ENCODE measurements around the gene PPP1R16B. TPM values are rescaled to one million over a fixed set of nuclear protein-coding genes. Genes with fewer than 3 reads are reported as not detected.

Gene PPP1R16B
- total RNA-seq, 2 experiments from 2014 or later, result 72.9 to 73.4 TPM

- H3K4me1 Mint-ChIP-seq, result peaks cover 47% of the 10 kb centered on the region
- DNase-seq (no peak), ATAC-seq (ENCODE audit: low read depth) (no peak)
- peaks cover 49% of the 10 kb centered on the region for H3K36me3 Mint-ChIP-seq
- H3K9me3 Mint-ChIP-seq, result peaks cover 3% of the 10 kb centered on the region
- no peak overlapping the region for H3K27ac Mint-ChIP-seq
- POLR2A ChIA-PET, result interaction anchor here (0.5 kb wide), 1 partner anchor 50 kb away, joined by 5 read pairs; no protein-coding TSS in a partner anchor
- no peaks in the 10 kb centered on the region for H3K27me3 Mint-ChIP-seq
- H3K4me3 Mint-ChIP-seq, result no peak overlapping the region
These were observed 20.0 kb downstream of the PPP1R16B start for GRCh38 chr20:38825571-38825900.

DNA sequence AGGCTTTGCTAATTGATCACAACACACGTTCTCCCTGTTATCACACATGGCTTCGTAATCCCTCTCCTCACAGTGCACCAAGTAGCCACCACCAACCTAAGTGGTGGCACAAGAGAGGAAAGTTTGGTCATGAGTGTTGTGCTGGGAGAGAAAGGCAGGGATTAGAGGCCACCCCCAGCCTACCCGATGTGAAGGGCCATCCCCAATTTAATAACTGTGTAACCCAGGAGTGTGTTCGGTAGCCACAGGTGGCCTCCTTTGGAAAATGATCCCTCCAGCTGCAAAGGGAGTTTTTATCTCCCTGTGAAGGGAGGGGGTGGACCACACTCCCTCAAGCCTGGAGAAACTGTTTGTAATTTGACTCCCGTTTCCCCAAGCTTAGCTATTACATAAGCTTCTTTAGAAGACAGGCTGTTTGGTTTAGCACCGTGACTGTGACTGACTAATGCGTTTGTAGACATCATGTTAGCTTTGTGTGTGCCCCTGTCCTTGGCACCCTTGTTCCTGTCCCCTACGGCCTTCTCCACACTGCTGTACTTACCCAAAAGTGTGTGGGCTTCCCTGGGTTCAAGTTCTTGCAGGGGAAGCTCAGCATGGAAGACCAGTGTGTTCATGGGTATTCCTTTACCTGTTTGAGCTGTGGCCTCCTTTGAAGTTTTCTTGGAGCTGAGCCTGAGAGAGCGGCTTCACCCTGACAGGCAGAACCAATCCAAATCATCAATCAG, 20.6 kb downstream of the PPP1R16B start:
- no peak overlapping the region for H3K27ac Mint-ChIP-seq
- DNase-seq (no peak), ATAC-seq (ENCODE audit: low read depth) (no peak)
- peaks cover 50% of the 10 kb centered on the region for H3K36me3 Mint-ChIP-seq
- peaks cover 49% of the 10 kb centered on the region for H3K4me1 Mint-ChIP-seq
- peaks cover 3% of the 10 kb centered on the region for H3K9me3 Mint-ChIP-seq
- POLR2A ChIA-PET, result interaction anchor here (0.5 kb wide), 1 partner anchor 49 kb away, joined by 5 read pairs; no protein-coding TSS in a partner anchor
- no peak overlapping the region for H3K4me3 Mint-ChIP-seq
- no peaks in the 10 kb centered on the region for H3K27me3 Mint-ChIP-seq

DNA sequence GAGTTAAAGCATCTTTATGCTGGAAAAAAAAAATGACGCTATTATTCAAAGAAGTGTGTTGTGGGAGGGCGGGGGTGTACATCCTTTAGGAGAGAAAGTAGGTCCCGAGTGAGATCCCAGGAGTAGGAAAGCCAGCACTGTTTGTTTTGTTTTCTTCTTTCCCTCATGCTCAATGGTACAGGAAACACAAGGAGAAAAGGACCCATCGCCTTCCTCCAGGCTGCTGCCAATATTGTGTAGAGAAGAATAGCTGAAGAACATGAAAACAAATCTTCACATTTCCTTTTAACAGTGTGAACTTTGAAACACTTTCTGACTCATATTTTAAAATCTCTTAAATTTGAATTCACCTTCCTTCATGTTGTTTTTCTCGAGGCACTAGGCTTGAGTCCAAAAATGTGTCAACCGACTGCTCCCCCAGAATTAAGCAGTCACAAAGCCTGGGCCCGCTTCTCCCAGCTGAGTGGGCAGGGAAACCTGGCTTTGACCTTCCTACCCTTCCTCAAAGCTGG, 22.3 kb downstream of the PPP1R16B start:
- no peaks in the 10 kb centered on the region for H3K9me3 Mint-ChIP-seq
- DNase-seq, result no peak
- POLR2A ChIA-PET, result no interaction called here
- peak overlapping the region; percentile 67 for H3K27ac Mint-ChIP-seq
- no peak for ATAC-seq (ENCODE audit: low read depth)
- H3K4me1 Mint-ChIP-seq, result peaks cover 51% of the 10 kb centered on the region
- no peaks in the 10 kb centered on the region for H3K27me3 Mint-ChIP-seq
- H3K4me3 Mint-ChIP-seq, result no peak overlapping the region
- H3K36me3 Mint-ChIP-seq, result peaks cover 52% of the 10 kb centered on the region

- Mint-ChIP-seq H3K36me3 (peaks cover 56% of the 10 kb centered on the region), H3K4me1 (peaks cover 58% of the 10 kb centered on the region), H3K27ac (no peak overlapping the region), H3K9me3 (no peaks in the 10 kb centered on the region), H3K4me3 (no peak overlapping the region), H3K27me3 (no peaks in the 10 kb centered on the region)
- DNase-seq (no peak), ATAC-seq (ENCODE audit: low read depth) (no peak)
- POLR2A ChIA-PET, result no interaction called here
These were observed 23.2 kb downstream of the PPP1R16B start for GRCh38 chr20:38828514-38829295.

GRCh38 chr20:38829296-38829875, 23.9 kb downstream of the PPP1R16B start:
- peaks cover 55% of the 10 kb centered on the region for H3K36me3 Mint-ChIP-seq
- DNase-seq (no peak), ATAC-seq (ENCODE audit: low read depth) (no peak)
- no peak overlapping the region for H3K4me3 Mint-ChIP-seq
- H3K9me3 Mint-ChIP-seq, result no peaks in the 10 kb centered on the region
- H3K27me3 Mint-ChIP-seq, result no peaks in the 10 kb centered on the region
- POLR2A ChIA-PET, result no interaction called here
- peaks cover 64% of the 10 kb centered on the region for H3K4me1 Mint-ChIP-seq
- H3K27ac Mint-ChIP-seq, result no peak overlapping the region

GRCh38 chr20:38830356-38830755, 24.9 kb downstream of the PPP1R16B start:
- ATAC-seq (ENCODE audit: low read depth) (no peak), DNase-seq (no peak)
- peaks cover 51% of the 10 kb centered on the region for H3K36me3 Mint-ChIP-seq
- no peak overlapping the region for H3K4me3 Mint-ChIP-seq
- H3K9me3 Mint-ChIP-seq, result no peaks in the 10 kb centered on the region
- POLR2A ChIA-PET, result no interaction called here
- peak overlapping the region; percentile 24 for H3K27ac Mint-ChIP-seq
- H3K27me3 Mint-ChIP-seq, result no peaks in the 10 kb centered on the region
- H3K4me1 Mint-ChIP-seq, result peaks cover 64% of the 10 kb centered on the region

DNA sequence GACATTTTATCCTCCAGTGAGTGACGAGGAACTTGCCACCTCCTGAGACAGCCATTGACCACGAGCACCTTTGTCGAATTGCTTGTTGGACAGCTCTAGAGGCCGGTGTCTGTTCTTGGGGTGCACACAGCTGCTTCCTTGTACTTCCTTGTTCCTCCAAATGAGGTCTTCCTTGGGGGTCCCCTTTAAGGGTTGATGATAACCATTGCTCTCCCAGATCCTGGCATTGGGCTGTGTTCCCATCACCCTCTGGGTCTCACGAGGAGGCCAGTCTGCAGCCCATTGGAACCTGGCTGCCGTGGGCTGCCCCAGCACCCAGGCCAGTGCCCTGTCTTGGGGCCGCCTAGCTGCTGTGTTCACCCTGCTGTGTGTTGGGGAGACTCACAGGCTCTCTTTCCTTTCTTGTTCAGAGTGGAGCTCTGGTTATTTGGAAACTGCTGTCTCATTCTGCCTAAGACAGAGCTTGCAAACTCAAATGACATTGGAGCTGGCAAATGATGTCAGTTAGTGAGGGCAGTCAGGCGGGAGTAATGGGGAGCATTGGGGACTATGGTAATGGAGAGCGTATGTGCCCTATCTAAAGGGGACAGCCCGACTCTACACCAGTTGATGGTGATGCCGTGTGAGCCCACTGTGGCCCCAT, 25.7 kb downstream of the PPP1R16B start:
- Mint-ChIP-seq H3K36me3 (peaks cover 51% of the 10 kb centered on the region), H3K27ac (no peak overlapping the region), H3K27me3 (no peaks in the 10 kb centered on the region), H3K9me3 (no peaks in the 10 kb centered on the region), H3K4me1 (peaks cover 62% of the 10 kb centered on the region), H3K4me3 (no peak overlapping the region)
- no peak for DNase-seq
- POLR2A ChIA-PET, result no interaction called here
- no peak for ATAC-seq (ENCODE audit: low read depth)

DNA sequence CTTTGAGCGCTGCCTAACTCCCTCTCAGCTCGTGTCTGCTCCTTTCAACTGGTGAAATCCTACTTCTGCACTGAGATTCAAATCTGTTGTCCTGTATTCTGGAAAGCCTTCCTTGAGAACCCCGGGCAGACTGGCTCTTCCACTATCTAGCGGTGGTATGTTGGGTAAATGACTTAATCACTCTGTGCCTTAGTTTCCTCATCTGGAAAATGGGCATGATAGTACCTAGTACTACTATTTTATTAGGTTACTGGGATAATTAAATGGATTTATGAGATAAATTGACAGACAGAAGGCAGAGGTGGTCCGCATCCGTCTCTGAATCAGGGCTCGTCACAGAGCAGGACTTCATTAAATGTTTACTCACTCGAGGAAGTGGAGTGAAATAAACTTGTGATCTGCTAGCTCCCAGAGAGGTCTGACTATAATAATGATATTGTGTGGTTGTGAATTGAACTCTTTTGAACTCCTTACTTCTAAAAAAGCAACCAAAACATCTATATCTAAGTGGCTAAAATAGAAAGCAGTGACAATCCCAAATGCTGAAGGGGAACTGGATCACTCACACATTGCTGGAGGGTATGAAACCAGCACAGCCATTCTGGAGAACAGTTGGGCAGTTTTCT, 26.6 kb downstream of the PPP1R16B start:
- Mint-ChIP-seq H3K27me3 (no peaks in the 10 kb centered on the region), H3K4me1 (peaks cover 56% of the 10 kb centered on the region), H3K4me3 (no peak overlapping the region), H3K9me3 (no peaks in the 10 kb centered on the region), H3K27ac (no peak overlapping the region), H3K36me3 (peaks cover 54% of the 10 kb centered on the region)
- DNase-seq (no peak), ATAC-seq (ENCODE audit: low read depth) (no peak)
- POLR2A ChIA-PET, result no interaction called here

DNA sequence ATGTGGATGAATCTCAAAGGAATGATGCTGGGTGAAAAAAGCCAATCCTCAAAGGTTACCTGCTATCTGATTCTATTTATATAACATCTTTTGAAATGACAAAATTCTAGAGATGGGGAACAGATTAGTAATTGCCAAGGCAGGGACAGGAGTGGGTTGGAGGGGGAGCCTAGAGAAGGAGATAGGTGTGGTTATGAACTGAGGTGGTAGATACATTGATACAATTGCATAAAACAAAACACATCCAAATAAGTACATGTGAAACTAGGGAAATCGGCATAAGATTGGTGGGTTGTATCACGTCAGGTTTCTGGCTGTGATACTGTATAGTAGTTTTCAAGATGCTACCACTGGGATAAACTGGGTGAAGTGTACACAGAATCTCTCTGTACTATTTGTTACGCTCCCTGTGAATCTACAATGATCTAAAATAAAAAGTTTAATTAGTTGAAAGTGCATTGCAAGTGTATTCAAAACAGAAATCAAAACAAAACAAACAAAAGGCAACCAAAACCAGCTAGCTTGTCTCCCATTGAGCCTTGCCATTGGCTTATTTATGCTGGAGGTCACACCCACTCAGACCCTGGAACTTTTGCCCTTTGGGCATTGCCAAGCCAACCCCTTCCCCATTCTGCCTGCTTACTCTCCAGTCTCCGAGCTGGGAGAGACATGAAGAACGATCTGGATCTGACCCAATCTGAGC, 27.8 kb downstream of the PPP1R16B start:
- Mint-ChIP-seq H3K36me3 (peaks cover 47% of the 10 kb centered on the region), H3K9me3 (no peaks in the 10 kb centered on the region), H3K27ac (peak overlapping the region; percentile 59), H3K4me1 (peaks cover 47% of the 10 kb centered on the region), H3K27me3 (no peaks in the 10 kb centered on the region), H3K4me3 (peak overlapping the region; percentile 58)
- DNase-seq (no peak), ATAC-seq (ENCODE audit: low read depth) (peak; percentile 5)
- POLR2A ChIA-PET, result interaction anchor here (0.9 to 2.0 kb wide), 4 partner anchors 10 to 41 kb away, joined by 3 to 5 read pairs (median 4); partner anchors contain the start of gene PPP1R16B

DNA sequence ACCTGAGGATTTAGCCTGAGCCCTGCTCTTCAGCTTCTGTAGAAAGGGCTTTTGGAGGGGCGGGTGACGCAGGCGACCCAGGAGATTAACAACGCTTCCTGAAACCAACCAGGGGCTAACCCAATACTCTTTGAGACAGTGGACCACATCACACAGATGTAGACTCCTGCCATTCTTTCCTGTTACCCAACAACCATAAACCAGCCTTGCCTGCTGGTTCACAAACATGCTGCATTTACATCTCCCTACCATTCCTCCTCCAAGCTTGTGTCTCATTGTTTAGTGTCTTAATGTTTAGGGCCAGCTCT, 28.3 kb downstream of the PPP1R16B start:
- POLR2A ChIA-PET, result interaction anchor here (0.9 to 2.0 kb wide), 4 partner anchors 9 to 41 kb away, joined by 3 to 5 read pairs (median 4); partner anchors contain the start of gene PPP1R16B
- peaks cover 44% of the 10 kb centered on the region for H3K4me1 Mint-ChIP-seq
- H3K9me3 Mint-ChIP-seq, result no peaks in the 10 kb centered on the region
- ATAC-seq (ENCODE audit: low read depth) (peak; percentile 63), DNase-seq (no peak)
- H3K36me3 Mint-ChIP-seq, result peaks cover 52% of the 10 kb centered on the region
- peak overlapping the region; percentile 58 for H3K4me3 Mint-ChIP-seq
- peak overlapping the region; percentile 59 for H3K27ac Mint-ChIP-seq
- H3K27me3 Mint-ChIP-seq, result no peaks in the 10 kb centered on the region

GRCh38 chr20:38834868-38835267, 29.4 kb downstream of the PPP1R16B start:
- no peak for DNase-seq
- H3K4me1 Mint-ChIP-seq, result peaks cover 42% of the 10 kb centered on the region
- H3K4me3 Mint-ChIP-seq, result no peak overlapping the region
- ATAC-seq (ENCODE audit: low read depth), result no peak
- POLR2A ChIA-PET, result interaction anchor here (1.1 to 2.0 kb wide), 2 partner anchors 28 to 29 kb away, joined by 3 to 5 read pairs; partner anchors contain the start of gene PPP1R16B
- H3K27ac Mint-ChIP-seq, result no peak overlapping the region
- H3K9me3 Mint-ChIP-seq, result no peaks in the 10 kb centered on the region
- no peaks in the 10 kb centered on the region for H3K27me3 Mint-ChIP-seq
- H3K36me3 Mint-ChIP-seq, result peaks cover 51% of the 10 kb centered on the region

DNA sequence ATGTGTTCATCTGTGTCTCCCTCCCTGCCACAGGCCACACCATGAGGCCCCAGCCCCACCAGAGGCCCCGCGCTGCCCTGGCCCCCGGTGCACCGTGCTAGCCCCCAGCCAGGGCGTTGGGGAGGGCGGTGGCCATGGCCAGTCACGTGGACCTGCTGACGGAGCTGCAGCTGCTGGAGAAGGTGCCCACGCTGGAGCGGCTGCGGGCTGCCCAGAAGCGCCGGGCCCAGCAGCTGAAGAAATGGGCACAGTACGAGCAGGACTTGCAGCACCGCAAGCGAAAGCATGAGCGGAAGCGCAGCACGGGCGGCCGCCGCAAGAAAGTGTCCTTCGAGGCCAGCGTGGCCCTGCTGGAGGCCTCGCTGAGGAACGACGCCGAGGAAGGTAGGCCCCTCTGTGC, 30.3 kb downstream of the PPP1R16B start:
- DNase-seq, result no peak
- peaks cover 43% of the 10 kb centered on the region for H3K4me1 Mint-ChIP-seq
- peaks cover 48% of the 10 kb centered on the region for H3K36me3 Mint-ChIP-seq

More for the DNA sequence above, 30.3 kb downstream of the PPP1R16B start:
- no peak for ATAC-seq (ENCODE audit: low read depth)
- no peak overlapping the region for H3K4me3 Mint-ChIP-seq
- POLR2A ChIA-PET, result no interaction called here
- H3K9me3 Mint-ChIP-seq, result no peaks in the 10 kb centered on the region
- H3K27ac Mint-ChIP-seq, result no peak overlapping the region
- H3K27me3 Mint-ChIP-seq, result no peaks in the 10 kb centered on the region

All from activated naive CD8-positive, alpha-beta T cell treated with anti-CD3 and anti-CD28 coated beads, Interleukin-2, amount 10 ng/mL, durations not matched to agents 7 days and 5 days (primary cell).